Stimulated activated CD8-positive, alpha-beta memory T cell treated with anti-CD3 and anti-CD28 coated beads, Interleukin-12 subunit alpha, Interleukin-12 subunit beta, amount 100 ng/mL, for 1 hour (primary cell): Measurements from ENCODE around the gene CIAO2A.
"Not testable (repeated sequence)": the region's sequence is repeated elsewhere in the genome, so short reads cannot be mapped to it uniquely, and the experiment has no call there.

Source experiments
- DNase-seq: peaks from one replicate; pipeline ENCODE4 v3.0.0-alpha.2; 2020; ENCODE audit warnings: low read depth

Gene CIAO2A

GRCh38 chr15:64093627-64094417 is at the start of gene CIAO2A:
Gene CIAO2A, minus strand, starts transcription at chr15:64093838. Its CDS starts 70 bp downstream, at chr15:64093768.
- DNase-seq = peak; percentile 87

GRCh38 chr15:64143276-64143675 is 49.6 kb upstream of the CIAO2A start:
- DNase-seq = no peak

GRCh38 chr15:64141798-64142512 is 48.3 kb upstream of the CIAO2A start:
- no peak for DNase-seq

- DNase-seq = no peak
Measured at GRCh38 chr15:64138331-64138941, 44.8 kb upstream of the CIAO2A start.

GRCh38 chr15:64137226-64137833 is 43.7 kb upstream of the CIAO2A start:
- DNase-seq = no peak

- no peak for DNase-seq
Measured at GRCh38 chr15:64136347-64136746, 42.7 kb upstream of the CIAO2A start.

- DNase-seq = no peak
Measured at GRCh38 chr15:64134345-64134829, 40.7 kb upstream of the CIAO2A start.

GRCh38 chr15:64133623-64134344 is 40.1 kb upstream of the CIAO2A start:
- DNase-seq = no peak

- DNase-seq = no peak
Measured at GRCh38 chr15:64132217-64132616, 38.6 kb upstream of the CIAO2A start.

- DNase-seq = no peak
Measured at GRCh38 chr15:64131547-64131946, 37.9 kb upstream of the CIAO2A start.

- DNase-seq = no peak
Measured at GRCh38 chr15:64130159-64130558, 36.5 kb upstream of the CIAO2A start.

GRCh38 chr15:64127521-64128270 is 34.1 kb upstream of the CIAO2A start:
- no peak for DNase-seq

- DNase-seq = no peak
Measured at GRCh38 chr15:64125978-64126377, 32.3 kb upstream of the CIAO2A start.

- no peak for DNase-seq
Measured at GRCh38 chr15:64122936-64123351, 29.3 kb upstream of the CIAO2A start.

- DNase-seq = no peak
Measured at GRCh38 chr15:64122444-64122843, 28.8 kb upstream of the CIAO2A start.

GRCh38 chr15:64121614-64122013 is 28.0 kb upstream of the CIAO2A start:
- no peak for DNase-seq

GRCh38 chr15:64120322-64120721 is 26.7 kb upstream of the CIAO2A start:
- not testable (repeated sequence) for DNase-seq

GRCh38 chr15:64117759-64118487 is 24.3 kb upstream of the CIAO2A start:
- DNase-seq = no peak

- DNase-seq = no peak
Measured at GRCh38 chr15:64112904-64113303, 19.3 kb upstream of the CIAO2A start.

- no peak for DNase-seq
Measured at GRCh38 chr15:64112073-64112772, 18.6 kb upstream of the CIAO2A start.
